Vagina (tissue), 2 donors: ENCODE results near the gene MEF2A.

Experiments
- POLR2A ChIP-seq, 2 donors: fragments of 450-650 bp; IDR thresholded peaks; one replicate each; pipeline ENCODE4 v1.6.1; 2017; ENCODE audit warnings: antibody characterized with exemption in 2 of 2, mild to moderate bottlenecking in 2 of 2, moderate library complexity in 2 of 2
- POLR2AphosphoS5 ChIP-seq, 2 donors: sonication (generic); formaldehyde crosslinking; IDR thresholded peaks; one replicate each; pipeline ENCODE4 v1.9.0; 2017; ENCODE audit warnings: antibody characterized with exemption in 2 of 2, mild to moderate bottlenecking in 2 of 2, low read depth in 1 of 2; ENCODE audit not compliant: insufficient read depth in 1 of 2
- TF ChIP-seq, protein P1 (sequence below), 3 experiments: fragments of 450-650 bp in 2 of 3; fragments of 200-600 bp in 1 of 3; sonication (generic) in 1 of 3; IDR thresholded peaks; one replicate each; pipeline ENCODE4 v1.5.1; 2017 to 2019; ENCODE audit warnings: antibody characterized with exemption in 3 of 3, mild to moderate bottlenecking in 2 of 3, moderate library complexity in 2 of 3

DNA sequence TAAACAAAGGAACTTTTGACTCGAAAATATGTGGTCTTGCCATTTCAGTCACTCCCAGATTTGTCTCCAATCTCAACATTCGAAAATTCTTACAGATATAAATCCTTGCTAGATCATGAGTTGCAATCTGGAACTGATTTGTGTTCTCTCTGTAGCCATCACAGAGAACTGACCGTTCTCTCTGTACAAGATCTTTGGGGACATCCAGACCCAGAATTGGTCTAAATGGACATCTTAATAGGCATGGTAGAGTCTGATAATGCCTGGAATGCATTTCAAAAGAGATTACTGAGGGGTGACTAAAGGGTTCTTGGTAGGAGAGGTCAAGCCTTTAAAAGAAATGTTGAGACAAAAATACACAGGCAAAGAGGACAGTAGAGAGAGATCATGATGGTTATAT lies 7.2 kb upstream of the MEF2A start:
- TF ChIP-seq, protein P1, sequence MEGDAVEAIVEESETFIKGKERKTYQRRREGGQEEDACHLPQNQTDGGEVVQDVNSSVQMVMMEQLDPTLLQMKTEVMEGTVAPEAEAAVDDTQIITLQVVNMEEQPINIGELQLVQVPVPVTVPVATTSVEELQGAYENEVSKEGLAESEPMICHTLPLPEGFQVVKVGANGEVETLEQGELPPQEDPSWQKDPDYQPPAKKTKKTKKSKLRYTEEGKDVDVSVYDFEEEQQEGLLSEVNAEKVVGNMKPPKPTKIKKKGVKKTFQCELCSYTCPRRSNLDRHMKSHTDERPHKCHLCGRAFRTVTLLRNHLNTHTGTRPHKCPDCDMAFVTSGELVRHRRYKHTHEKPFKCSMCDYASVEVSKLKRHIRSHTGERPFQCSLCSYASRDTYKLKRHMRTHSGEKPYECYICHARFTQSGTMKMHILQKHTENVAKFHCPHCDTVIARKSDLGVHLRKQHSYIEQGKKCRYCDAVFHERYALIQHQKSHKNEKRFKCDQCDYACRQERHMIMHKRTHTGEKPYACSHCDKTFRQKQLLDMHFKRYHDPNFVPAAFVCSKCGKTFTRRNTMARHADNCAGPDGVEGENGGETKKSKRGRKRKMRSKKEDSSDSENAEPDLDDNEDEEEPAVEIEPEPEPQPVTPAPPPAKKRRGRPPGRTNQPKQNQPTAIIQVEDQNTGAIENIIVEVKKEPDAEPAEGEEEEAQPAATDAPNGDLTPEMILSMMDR (IDR thresholded peaks at IDR 0.05): no peak
- TF ChIP-seq POLR2A (IDR thresholded peaks at IDR 0.05) (no peak), POLR2AphosphoS5 (IDR thresholded peaks at IDR 0.05; ENCODE audit: insufficient read depth in 1 of 2, low read depth in 1 of 2) (no peak)
